GM12873 (cell line): Measurements from ENCODE around the gene GALNT2.

Experiments
- CTCF ChIP-seq: IDR thresholded peaks from 2 replicates; pipeline ENCODE4 v1.5.1; 2012; ENCODE audit warnings: low read depth, mild to moderate bottlenecking, moderate library complexity, low read length, control low read depth; ENCODE audit not compliant: insufficient read depth; ENCODE audit errors: missing control alignments

The GALNT2 gene

DNA sequence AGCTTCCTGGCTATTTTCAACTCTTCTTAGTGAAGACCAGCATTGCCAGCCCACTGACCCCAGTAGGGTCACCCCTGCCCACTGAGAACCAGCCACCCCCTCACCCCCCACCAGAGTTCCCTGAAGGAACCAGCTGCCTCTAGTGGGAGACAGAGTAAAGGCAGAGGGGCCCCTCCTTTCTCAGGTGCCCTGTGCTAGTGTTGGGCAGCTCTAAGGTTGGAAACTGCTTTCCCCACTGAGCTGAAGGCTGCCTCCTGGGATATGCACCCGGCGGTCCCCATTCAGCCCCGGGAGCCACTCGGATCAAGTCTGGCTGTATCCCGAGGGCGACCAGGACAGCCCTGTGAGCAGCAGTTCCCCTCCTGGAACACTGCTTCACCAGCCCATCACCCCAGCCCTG, 248.1 kb downstream of the GALNT2 start:
- no peak for TF ChIP-seq CTCF

DNA sequence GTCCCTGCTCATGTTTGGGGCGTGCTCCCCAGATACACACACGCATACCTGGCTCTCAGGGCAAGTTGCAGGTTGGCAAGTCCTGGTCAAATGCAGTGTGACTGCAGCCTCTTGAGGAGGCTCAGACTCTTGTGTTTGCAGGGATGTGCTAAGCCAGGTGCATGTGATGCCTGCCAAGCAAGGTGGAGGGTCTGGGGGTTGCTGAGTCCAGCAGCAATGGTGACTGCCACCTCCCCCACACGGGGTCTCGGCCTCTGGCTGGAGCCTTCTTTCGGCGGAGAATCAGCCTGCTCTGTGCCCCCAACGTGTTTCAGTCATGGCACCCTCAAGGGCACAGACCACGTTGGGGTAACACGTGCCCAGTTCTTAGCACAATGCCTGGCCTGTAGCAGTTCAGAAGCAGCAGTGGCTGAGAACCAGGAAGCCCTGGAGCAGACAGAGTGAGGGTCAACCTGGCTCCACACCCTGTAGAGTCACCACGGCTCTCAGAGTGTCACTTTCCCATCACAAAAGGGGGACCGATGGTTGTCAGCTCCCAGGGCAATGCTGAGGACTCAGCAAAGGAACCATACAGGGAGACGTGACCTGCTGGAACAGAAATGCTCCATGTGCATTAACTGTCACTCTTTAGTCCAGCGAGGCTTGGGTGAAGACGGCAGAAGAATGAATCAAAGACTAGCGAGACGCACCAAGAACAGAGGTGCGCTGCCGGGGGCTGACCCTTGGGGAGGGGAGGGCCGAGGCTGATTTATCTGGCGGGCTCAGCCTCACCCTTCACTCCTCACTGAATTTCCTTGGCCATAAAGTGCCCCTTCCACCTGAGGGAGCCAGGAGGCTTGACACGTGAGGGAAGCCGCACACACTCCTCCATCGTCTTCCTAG, 250.1 kb downstream of the GALNT2 start:
- TF ChIP-seq CTCF: no peak

GRCh38 chr1:230317823-230318819, 251.1 kb downstream of the GALNT2 start:
- no peak for TF ChIP-seq CTCF

DNA sequence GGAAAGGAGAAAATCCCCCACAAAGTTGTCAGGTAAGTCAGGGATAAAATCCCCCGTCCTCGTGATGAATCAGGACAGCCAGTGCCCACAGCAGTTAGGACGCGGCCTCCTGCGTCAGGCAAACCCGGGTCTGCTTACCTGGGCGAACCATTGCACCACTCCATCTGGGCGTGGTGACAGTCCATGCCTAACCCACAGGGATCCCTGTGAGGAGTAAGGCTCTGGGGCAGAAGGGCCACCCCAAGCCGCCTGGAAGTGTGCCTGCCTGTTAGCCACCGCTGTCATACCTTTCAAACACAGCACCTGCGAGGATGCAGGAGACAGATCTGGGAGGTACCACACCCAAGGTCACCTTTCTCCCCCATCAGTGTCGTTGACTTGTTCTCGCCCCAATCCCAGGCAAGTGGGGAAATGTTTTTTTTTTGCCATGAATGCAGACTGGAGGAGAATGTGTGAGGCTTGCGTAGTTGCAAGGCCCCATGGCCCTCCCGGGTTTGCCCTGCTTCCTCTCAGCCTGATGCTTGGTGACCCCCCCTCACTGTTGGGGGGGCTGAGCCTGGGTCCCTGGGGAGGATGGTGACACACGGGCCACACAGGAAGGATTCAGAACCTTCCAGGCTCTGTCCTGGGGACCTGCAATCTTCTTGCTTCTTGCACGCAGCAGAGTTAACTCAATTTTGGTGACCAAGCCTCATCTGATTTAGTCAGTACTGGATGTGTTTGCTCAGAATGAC, 252.1 kb downstream of the GALNT2 start:
- TF ChIP-seq CTCF: no peak

DNA sequence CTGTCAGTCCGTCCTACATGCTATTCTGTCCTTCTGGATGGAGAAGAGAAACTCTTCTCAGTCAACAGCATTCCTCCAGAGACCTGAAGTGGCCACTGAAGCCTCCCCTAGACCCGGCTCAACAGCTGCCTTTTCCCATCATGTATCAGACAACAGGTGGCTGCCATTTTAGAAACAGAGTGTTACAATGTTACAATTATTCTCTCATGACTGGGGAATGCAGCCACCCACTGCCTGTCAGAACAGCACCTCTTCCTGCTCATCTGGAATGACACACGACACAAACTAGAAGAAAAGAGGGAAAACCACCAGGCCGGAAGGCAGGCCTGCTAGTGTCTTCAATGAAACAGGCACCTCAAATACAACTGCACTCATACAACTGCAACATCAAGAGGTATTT, 253.8 kb downstream of the GALNT2 start:
- no peak for TF ChIP-seq CTCF

GRCh38 chr1:230321341-230321740, 254.3 kb downstream of the GALNT2 start:
- TF ChIP-seq CTCF: no peak
